ENCODE data around the gene HTR7. TPM values are rescaled to one million over a fixed set of nuclear protein-coding genes. Genes with fewer than 3 reads are reported as not detected.

HTR7 gene
- total and polyA plus RNA-seq, 9 of the 15 experiments (the other 6 are each of a cell fraction or from before 2014, with no cell fraction given): 0.07 to 0.33 (median 0.18) TPM

DNA sequence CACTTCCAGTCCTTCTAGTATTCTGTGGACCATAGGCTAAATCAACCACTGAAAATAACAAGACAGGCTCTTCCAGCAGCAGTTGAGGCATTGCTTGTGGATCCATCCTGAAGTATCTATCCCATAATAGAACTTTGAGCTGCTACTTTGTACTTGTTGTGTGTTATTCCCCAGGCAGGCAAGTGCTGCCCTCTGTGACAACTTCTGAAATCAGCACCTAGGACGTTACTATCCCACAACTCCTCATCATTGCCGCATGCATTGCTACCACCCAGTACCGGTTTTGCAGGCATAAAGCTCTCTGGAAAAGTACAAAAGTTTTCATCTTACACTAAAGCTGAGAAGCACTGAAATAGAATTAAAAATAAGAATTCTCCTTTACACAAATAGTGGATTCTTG, 145.3 kb downstream of the HTR7 start (continued):
- TF ChIP-seq, protein P1, sequence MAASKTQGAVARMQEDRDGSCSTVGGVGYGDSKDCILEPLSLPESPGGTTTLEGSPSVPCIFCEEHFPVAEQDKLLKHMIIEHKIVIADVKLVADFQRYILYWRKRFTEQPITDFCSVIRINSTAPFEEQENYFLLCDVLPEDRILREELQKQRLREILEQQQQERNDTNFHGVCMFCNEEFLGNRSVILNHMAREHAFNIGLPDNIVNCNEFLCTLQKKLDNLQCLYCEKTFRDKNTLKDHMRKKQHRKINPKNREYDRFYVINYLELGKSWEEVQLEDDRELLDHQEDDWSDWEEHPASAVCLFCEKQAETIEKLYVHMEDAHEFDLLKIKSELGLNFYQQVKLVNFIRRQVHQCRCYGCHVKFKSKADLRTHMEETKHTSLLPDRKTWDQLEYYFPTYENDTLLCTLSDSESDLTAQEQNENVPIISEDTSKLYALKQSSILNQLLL (CRISPR knock-in tag; IDR thresholded peaks at IDR 0.05; ENCODE audit: borderline replicate concordance): no peak
- TF ChIP-seq, protein P2, sequence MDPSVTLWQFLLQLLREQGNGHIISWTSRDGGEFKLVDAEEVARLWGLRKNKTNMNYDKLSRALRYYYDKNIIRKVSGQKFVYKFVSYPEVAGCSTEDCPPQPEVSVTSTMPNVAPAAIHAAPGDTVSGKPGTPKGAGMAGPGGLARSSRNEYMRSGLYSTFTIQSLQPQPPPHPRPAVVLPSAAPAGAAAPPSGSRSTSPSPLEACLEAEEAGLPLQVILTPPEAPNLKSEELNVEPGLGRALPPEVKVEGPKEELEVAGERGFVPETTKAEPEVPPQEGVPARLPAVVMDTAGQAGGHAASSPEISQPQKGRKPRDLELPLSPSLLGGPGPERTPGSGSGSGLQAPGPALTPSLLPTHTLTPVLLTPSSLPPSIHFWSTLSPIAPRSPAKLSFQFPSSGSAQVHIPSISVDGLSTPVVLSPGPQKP (CRISPR knock-in tag; IDR thresholded peaks at IDR 0.05): no peak
- no peak for TF ChIP-seq BCOR (IDR thresholded peaks at IDR 0.05)
- TF ChIP-seq EZH2 (IDR thresholded peaks at IDR 0.05; ENCODE audit: borderline replicate concordance, low read depth, low read length): no peak
- TF ChIP-seq, protein P3, sequence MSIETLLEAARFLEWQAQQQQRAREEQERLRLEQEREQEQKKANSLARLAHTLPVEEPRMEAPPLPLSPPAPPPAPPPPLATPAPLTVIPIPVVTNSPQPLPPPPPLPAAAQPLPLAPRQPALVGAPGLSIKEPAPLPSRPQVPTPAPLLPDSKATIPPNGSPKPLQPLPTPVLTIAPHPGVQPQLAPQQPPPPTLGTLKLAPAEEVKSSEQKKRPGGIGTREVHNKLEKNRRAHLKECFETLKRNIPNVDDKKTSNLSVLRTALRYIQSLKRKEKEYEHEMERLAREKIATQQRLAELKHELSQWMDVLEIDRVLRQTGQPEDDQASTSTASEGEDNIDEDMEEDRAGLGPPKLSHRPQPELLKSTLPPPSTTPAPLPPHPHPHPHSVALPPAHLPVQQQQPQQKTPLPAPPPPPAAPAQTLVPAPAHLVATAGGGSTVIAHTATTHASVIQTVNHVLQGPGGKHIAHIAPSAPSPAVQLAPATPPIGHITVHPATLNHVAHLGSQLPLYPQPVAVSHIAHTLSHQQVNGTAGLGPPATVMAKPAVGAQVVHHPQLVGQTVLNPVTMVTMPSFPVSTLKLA (conservative IDR thresholded peaks at IDR 0.05): no peak
- no peak for TF ChIP-seq ZNF41 (CRISPR knock-in tag; conservative IDR thresholded peaks at IDR 0.05)
- TF ChIP-seq, protein P4, sequence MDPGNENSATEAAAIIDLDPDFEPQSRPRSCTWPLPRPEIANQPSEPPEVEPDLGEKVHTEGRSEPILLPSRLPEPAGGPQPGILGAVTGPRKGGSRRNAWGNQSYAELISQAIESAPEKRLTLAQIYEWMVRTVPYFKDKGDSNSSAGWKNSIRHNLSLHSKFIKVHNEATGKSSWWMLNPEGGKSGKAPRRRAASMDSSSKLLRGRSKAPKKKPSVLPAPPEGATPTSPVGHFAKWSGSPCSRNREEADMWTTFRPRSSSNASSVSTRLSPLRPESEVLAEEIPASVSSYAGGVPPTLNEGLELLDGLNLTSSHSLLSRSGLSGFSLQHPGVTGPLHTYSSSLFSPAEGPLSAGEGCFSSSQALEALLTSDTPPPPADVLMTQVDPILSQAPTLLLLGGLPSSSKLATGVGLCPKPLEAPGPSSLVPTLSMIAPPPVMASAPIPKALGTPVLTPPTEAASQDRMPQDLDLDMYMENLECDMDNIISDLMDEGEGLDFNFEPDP (CRISPR knock-in tag; IDR thresholded peaks at IDR 0.05): no peak

Data from K562 (cell line).